Neural cell (in vitro differentiated cells): ENCODE measurements around the gene DNAH7. TPM values are rescaled to one million over a fixed set of nuclear protein-coding genes. Genes with fewer than 3 reads are reported as not detected.

ENCODE experiments used
- H2AFZ ChIP-seq: fragments of 200-600, 300-800 bp; sonication (generic), shearing (Covaris generic); 2 replicates; pipeline ENCODE4 v1.6.0; 2014; ENCODE audit warnings: low read depth, mild to moderate bottlenecking, antibody characterized with exemption, low read length, moderate library complexity
- H3F3A ChIP-seq: fragments of 200-600 bp; shearing (Covaris generic); 2 replicates; pipeline ENCODE4 v1.6.1; 2016; ENCODE audit warnings: mild to moderate bottlenecking, moderate library complexity, mixed read lengths, antibody characterized with exemption, low read length; ENCODE audit not compliant: insufficient read depth, poor library complexity, severe bottlenecking
- H3K27ac ChIP-seq: fragments of 200-600, 300-800 bp; sonication (generic), shearing (Covaris generic); 2 replicates; pipeline ENCODE4 v1.5.1; 2014; ENCODE audit warnings: mild to moderate bottlenecking, low read length, moderate library complexity
- H3K27me3 ChIP-seq: fragments of 300-800, 200-600 bp; sonication (generic), shearing (Covaris generic); 2 replicates; pipeline ENCODE4 v1.6.0; 2014; ENCODE audit warnings: mild to moderate bottlenecking, low read depth, low read length, moderate library complexity; ENCODE audit not compliant: insufficient read depth
- H3K36me3 ChIP-seq: fragments of 300-800, 200-600 bp; sonication (generic), shearing (Covaris generic); 2 replicates; pipeline ENCODE4 v1.5.1; 2014; ENCODE audit warnings: mild to moderate bottlenecking, antibody characterized with exemption, low read length, moderate library complexity; ENCODE audit not compliant: insufficient read depth
- H3K4me2 ChIP-seq: fragments of 300-800, 200-600 bp; sonication (generic), shearing (Covaris generic); 2 replicates; pipeline ENCODE4 v1.6.0; 2014; ENCODE audit warnings: mild to moderate bottlenecking, low read length
- H3K4me3 ChIP-seq: fragments of 300-800, 200-600 bp; sonication (generic), shearing (Covaris generic); 2 replicates; pipeline ENCODE4 v1.5.1; 2014; ENCODE audit warnings: mild to moderate bottlenecking, low read length, moderate library complexity
- H3K79me2 ChIP-seq: fragments of 200-600 bp; shearing (Covaris generic); replicated peaks from 2 replicates; pipeline ENCODE4 v1.6.0; 2014; ENCODE audit warnings: mild to moderate bottlenecking, low read length, moderate library complexity; ENCODE audit not compliant: insufficient read depth
- H3K9ac ChIP-seq: fragments of 300-800, 200-600 bp; sonication (generic), shearing (Covaris generic); 2 replicates; pipeline ENCODE4 v1.6.1; 2016; ENCODE audit warnings: mild to moderate bottlenecking, low read length, mixed read lengths
- H3K9me2 ChIP-seq: fragments of 200-600 bp; shearing (Covaris generic); 2 replicates; pipeline ENCODE4 v1.6.1; 2016; ENCODE audit warnings: mild to moderate bottlenecking, low read length, mixed read lengths; ENCODE audit not compliant: insufficient read depth
- H3K9me3 ChIP-seq: fragments of 200-600, 300-800 bp; sonication (generic), shearing (Covaris generic); 2 replicates; pipeline ENCODE4 v1.6.1; 2016; ENCODE audit warnings: mild to moderate bottlenecking, mixed run types, low read length, moderate library complexity, mixed read lengths
- H4K20me1 ChIP-seq: fragments of 200-600 bp; shearing (Covaris generic); 2 replicates; pipeline ENCODE4 v1.6.1; 2016; ENCODE audit warnings: mild to moderate bottlenecking, mixed run types; ENCODE audit not compliant: insufficient read depth
- CTCF ChIP-seq: fragments of 450-650 bp; IDR thresholded peaks from 2 replicates; pipeline ENCODE4 v1.5.1; 2014; ENCODE audit warnings: antibody characterized with exemption, mild to moderate bottlenecking, moderate library complexity; ENCODE audit not compliant: poor library complexity, severe bottlenecking
- EZH2 ChIP-seq: fragments of 200-600, 300-800 bp; shearing (Covaris generic), sonication (generic); IDR thresholded peaks from 2 replicates; pipeline ENCODE4 v1.6.1; 2014; ENCODE audit warnings: antibody characterized with exemption, low read length, borderline replicate concordance, mild to moderate bottlenecking; ENCODE audit not compliant: insufficient read depth, poor library complexity, severe bottlenecking
- MXI1 ChIP-seq: fragments of 450-650 bp; conservative IDR thresholded peaks from 2 replicates; pipeline ENCODE4 v1.6.1; 2014; ENCODE audit warnings: antibody characterized with exemption, mild to moderate bottlenecking; ENCODE audit not compliant: poor library complexity, severe bottlenecking
- RAD21 ChIP-seq: fragments of 450-650 bp; conservative IDR thresholded peaks from 2 replicates; pipeline ENCODE4 v1.6.1; 2014; ENCODE audit warnings: antibody characterized with exemption, mild to moderate bottlenecking, moderate library complexity
- SMC3 ChIP-seq: fragments of 450-650 bp; conservative IDR thresholded peaks from 2 replicates; pipeline ENCODE4 v1.6.1; 2014; ENCODE audit warnings: antibody characterized with exemption, mild to moderate bottlenecking, moderate library complexity; ENCODE audit not compliant: poor library complexity
- TAF1 ChIP-seq: IDR thresholded peaks from 2 replicates; pipeline ENCODE4 v1.6.1; 2012; ENCODE audit warnings: low read depth
- polyA plus RNA-seq: library from polyadenylated mRNA; depleted of rRNA; stranded (reverse); fragments of >200 nt; gene quantifications from 2 replicates; pipeline ENCODE4 v1.2.3, GENCODE V29; 2014
- TF ChIP-seq, protein P1 (sequence below): IDR thresholded peaks from 2 replicates; pipeline ENCODE4 v1.6.1; 2012; ENCODE audit warnings: borderline replicate concordance

Gene DNAH7
- polyA plus RNA-seq, 1 donor from 2014 or later, result 0.67 TPM

- H3K9me2 ChIP-seq, result no peaks in the 10 kb centered on the region
- no peaks in the 10 kb centered on the region for H3K27me3 ChIP-seq
- no peak overlapping the region for H2AFZ ChIP-seq
- no peaks in the 10 kb centered on the region for H3K36me3 ChIP-seq
- H3F3A ChIP-seq, result no peaks in the 10 kb centered on the region
- no peaks in the 10 kb centered on the region for H3K9me3 ChIP-seq
- H3K27ac ChIP-seq, result no peak overlapping the region
- H3K79me2 ChIP-seq, result no peaks in the 10 kb centered on the region
- H4K20me1 ChIP-seq, result no peaks in the 10 kb centered on the region
- no peak overlapping the region for H3K4me2 ChIP-seq
- H3K4me3 ChIP-seq, result no peak overlapping the region
- no peak overlapping the region for H3K9ac ChIP-seq
- TF ChIP-seq MXI1, result no peak
- TF ChIP-seq TAF1, result no peak
- TF ChIP-seq CTCF, result no peak
- TF ChIP-seq SMC3, result no peak
These were observed 336.1 kb downstream of the DNAH7 start for GRCh38 chr2:195732574-195732973.

- H3K9me2 ChIP-seq, result no peaks in the 10 kb centered on the region
- H2AFZ ChIP-seq, result no peak overlapping the region
- H3K27me3 ChIP-seq, result no peaks in the 10 kb centered on the region
- no peaks in the 10 kb centered on the region for H3F3A ChIP-seq
- H3K79me2 ChIP-seq, result no peaks in the 10 kb centered on the region
- TF ChIP-seq TAF1, result no peak
- TF ChIP-seq EZH2, result no peak
- no peak for TF ChIP-seq CTCF
- no peak for TF ChIP-seq SMC3
- TF ChIP-seq, protein P1, sequence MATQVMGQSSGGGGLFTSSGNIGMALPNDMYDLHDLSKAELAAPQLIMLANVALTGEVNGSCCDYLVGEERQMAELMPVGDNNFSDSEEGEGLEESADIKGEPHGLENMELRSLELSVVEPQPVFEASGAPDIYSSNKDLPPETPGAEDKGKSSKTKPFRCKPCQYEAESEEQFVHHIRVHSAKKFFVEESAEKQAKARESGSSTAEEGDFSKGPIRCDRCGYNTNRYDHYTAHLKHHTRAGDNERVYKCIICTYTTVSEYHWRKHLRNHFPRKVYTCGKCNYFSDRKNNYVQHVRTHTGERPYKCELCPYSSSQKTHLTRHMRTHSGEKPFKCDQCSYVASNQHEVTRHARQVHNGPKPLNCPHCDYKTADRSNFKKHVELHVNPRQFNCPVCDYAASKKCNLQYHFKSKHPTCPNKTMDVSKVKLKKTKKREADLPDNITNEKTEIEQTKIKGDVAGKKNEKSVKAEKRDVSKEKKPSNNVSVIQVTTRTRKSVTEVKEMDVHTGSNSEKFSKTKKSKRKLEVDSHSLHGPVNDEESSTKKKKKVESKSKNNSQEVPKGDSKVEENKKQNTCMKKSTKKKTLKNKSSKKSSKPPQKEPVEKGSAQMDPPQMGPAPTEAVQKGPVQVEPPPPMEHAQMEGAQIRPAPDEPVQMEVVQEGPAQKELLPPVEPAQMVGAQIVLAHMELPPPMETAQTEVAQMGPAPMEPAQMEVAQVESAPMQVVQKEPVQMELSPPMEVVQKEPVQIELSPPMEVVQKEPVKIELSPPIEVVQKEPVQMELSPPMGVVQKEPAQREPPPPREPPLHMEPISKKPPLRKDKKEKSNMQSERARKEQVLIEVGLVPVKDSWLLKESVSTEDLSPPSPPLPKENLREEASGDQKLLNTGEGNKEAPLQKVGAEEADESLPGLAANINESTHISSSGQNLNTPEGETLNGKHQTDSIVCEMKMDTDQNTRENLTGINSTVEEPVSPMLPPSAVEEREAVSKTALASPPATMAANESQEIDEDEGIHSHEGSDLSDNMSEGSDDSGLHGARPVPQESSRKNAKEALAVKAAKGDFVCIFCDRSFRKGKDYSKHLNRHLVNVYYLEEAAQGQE, result no peak
- no peak for TF ChIP-seq MXI1
- TF ChIP-seq RAD21, result no peak
- H3K36me3 ChIP-seq, result no peaks in the 10 kb centered on the region
- no peak overlapping the region for H3K4me3 ChIP-seq
- no peaks in the 10 kb centered on the region for H3K9me3 ChIP-seq
- no peaks in the 10 kb centered on the region for H4K20me1 ChIP-seq
- H3K9ac ChIP-seq, result no peak overlapping the region
- H3K4me2 ChIP-seq, result no peak overlapping the region
- H3K27ac ChIP-seq, result no peak overlapping the region
These were observed 337.7 kb downstream of the DNAH7 start for GRCh38 chr2:195730912-195731311.
